ENCODE results near the gene IGFALS.
A peak's percentile ranks its signal among the peaks of the same experiment; 100 is the strongest.

GRCh38 chr16:1772908-1773702 lies 20.4 kb downstream of the IGFALS start, which contains the start of gene MRPS34:
- TF ChIP-seq CTCF (IDR thresholded peaks at IDR 0.05) (peak; percentile 78 to 90 (median 82)), POLR2A (IDR thresholded peaks at IDR 0.05) (peak; percentile 69 to 70)

All from Peyer's patch (tissue), 4 donors.